HepG2 (cell line): ENCODE results near the gene C10orf143.

Experiments
- CTCF ChIP-seq: sonication (generic); formaldehyde crosslinking; IDR thresholded peaks from 2 replicates; pipeline ENCODE4 v1.5.0; 2020; ENCODE audit warnings: mild to moderate bottlenecking, missing genetic modification reagents, moderate library complexity
- E2F1 ChIP-seq: sonication (generic); formaldehyde crosslinking; IDR thresholded peaks from 2 replicates; pipeline ENCODE4 v1.5.0; 2020; ENCODE audit warnings: missing genetic modification reagents
- ELF1 ChIP-seq: sonication (generic); formaldehyde crosslinking; IDR thresholded peaks from 2 replicates; pipeline ENCODE4 v1.4.0; 2020; ENCODE audit warnings: missing genetic modification reagents
- EP300 ChIP-seq, 3 experiments: sonication (generic) in 1 of 3; formaldehyde crosslinking in 1 of 3; IDR thresholded peaks; 2 replicates each; pipeline versions ENCODE4 v1.5.1 to v1.6.1; 2011 to 2020; ENCODE audit warnings: low read depth in 2 of 3, low read length in 2 of 3, borderline replicate concordance in 1 of 3, improper control_type of control experiment in 1 of 3, mild to moderate bottlenecking in 1 of 3, missing genetic modification reagents in 1 of 3, moderate library complexity in 1 of 3
- EZH2 ChIP-seq: conservative IDR thresholded peaks from 2 replicates; pipeline ENCODE4 v1.6.1; 2012; ENCODE audit warnings: mild to moderate bottlenecking, low read depth, low read length, moderate library complexity
- FOSL1 ChIP-seq: sonication (generic); formaldehyde crosslinking; IDR thresholded peaks from 2 replicates; pipeline ENCODE4 v1.9.0; 2021; ENCODE audit warnings: missing genetic modification reagents, borderline replicate concordance
- HDAC6 ChIP-seq: fragments of 200-600 bp; sonication (generic); IDR thresholded peaks from 2 replicates; pipeline ENCODE4 v1.7.0; 2017; ENCODE audit warnings: mild to moderate bottlenecking, antibody characterized with exemption, low read length, low read depth
- HES4 ChIP-seq: sonication (generic); formaldehyde crosslinking; IDR thresholded peaks from 2 replicates; pipeline ENCODE4 v1.9.0; 2021; ENCODE audit warnings: mild to moderate bottlenecking, missing genetic modification reagents, borderline replicate concordance
- KDM1A ChIP-seq: IDR thresholded peaks from 2 replicates; pipeline ENCODE4 v1.6.1; 2016; ENCODE audit warnings: missing compliant biosample characterization
- MLX ChIP-seq: IDR thresholded peaks from 2 replicates; pipeline ENCODE4 v1.6.1; 2016
- MXI1 ChIP-seq: IDR thresholded peaks from 3 replicates; pipeline ENCODE4 v1.6.1; 2012; ENCODE audit warnings: low read depth, low read length, inconsistent platforms, borderline replicate concordance
- NONO ChIP-seq, 2 experiments: fragments of 450-650 bp in 1 of 2; sonication (generic) in 1 of 2; formaldehyde crosslinking in 1 of 2; IDR thresholded peaks in 1 of 2; conservative IDR thresholded peaks in 1 of 2; 2 replicates each; pipeline versions ENCODE4 v1.6.1 to v1.8.0; 2017 to 2022; ENCODE audit warnings: mild to moderate bottlenecking in 1 of 2, missing genetic modification reagents in 1 of 2, moderate library complexity in 1 of 2
- ZNF121 ChIP-seq: sonication (generic); formaldehyde crosslinking; IDR thresholded peaks from 2 replicates; pipeline ENCODE4 v1.5.0; 2020; ENCODE audit warnings: mild to moderate bottlenecking, missing genetic modification reagents

DNA sequence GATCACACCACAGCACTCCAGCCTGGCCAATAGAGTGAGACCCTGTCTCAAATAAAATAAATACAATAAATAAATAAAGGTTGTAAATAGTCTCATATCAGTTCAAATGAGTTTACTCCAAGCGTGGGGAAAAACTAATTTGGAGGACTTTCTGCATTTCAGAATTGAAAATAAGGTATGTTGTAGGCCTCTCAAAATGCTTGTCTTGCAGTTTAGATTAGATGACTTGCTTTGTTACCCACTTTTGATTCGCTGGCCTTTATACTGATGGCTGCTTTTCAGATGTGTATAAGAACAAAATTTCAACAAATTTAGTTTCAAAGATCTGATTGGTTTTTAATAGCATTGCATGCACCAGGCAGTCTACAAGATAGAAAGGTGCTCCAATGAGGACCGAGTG, 2.2 kb upstream of the C10orf143 start:
- TF ChIP-seq NONO (IDR thresholded peaks at IDR 0.05) = no peak
- TF ChIP-seq NONO (CRISPR knock-in tag; conservative IDR thresholded peaks at IDR 0.05) = no peak
- TF ChIP-seq EP300 (IDR thresholded peaks at IDR 0.05; ENCODE audit: low read depth in 2 of 2, low read length in 2 of 2) = no peak
- no peak for TF ChIP-seq EP300 (CRISPR knock-in tag; IDR thresholded peaks at IDR 0.05; ENCODE audit: borderline replicate concordance)
- no peak for TF ChIP-seq EZH2
- no peak for TF ChIP-seq ELF1 (CRISPR knock-in tag)
- no peak for TF ChIP-seq MLX
- TF ChIP-seq MXI1 = no peak
- no peak for TF ChIP-seq HES4
- TF ChIP-seq KDM1A (CRISPR knock-in tag) = no peak
- no peak for TF ChIP-seq E2F1 (CRISPR knock-in tag)
- no peak for TF ChIP-seq ZNF121
- TF ChIP-seq CTCF (CRISPR knock-in tag) = no peak
- TF ChIP-seq HDAC6 = no peak
- TF ChIP-seq FOSL1 (CRISPR knock-in tag) = no peak
